K562 (cell line): ENCODE data around the gene HSD11B1L. TPM values are rescaled to one million over a fixed set of nuclear protein-coding genes. Genes with fewer than 3 reads are reported as not detected.

Experiments
- ATF1 ChIP-seq, 2 experiments: fragments of 450-650 bp in 1 of 2; IDR thresholded peaks; 2 replicates each; pipeline ENCODE4 v1.6.1; 2016; ENCODE audit warnings: missing compliant biosample characterization in 1 of 2, missing genetic modification characterization in 1 of 2
- BRCA1 ChIP-seq, 2 experiments: fragments of 450-650 bp in 1 of 2; sonication (generic) in 1 of 2; formaldehyde crosslinking in 1 of 2; IDR thresholded peaks; 2 replicates each; pipeline versions ENCODE4 v1.5.0 to v1.6.1; 2017 to 2020; ENCODE audit warnings: mild to moderate bottlenecking in 1 of 2, missing genetic modification reagents in 1 of 2
- CREB1 ChIP-seq, 2 experiments: sonication (generic) in 1 of 2; formaldehyde crosslinking in 1 of 2; IDR thresholded peaks; 2 replicates each; pipeline versions ENCODE4 v1.6.1 to v1.8.0; 2012 to 2022; ENCODE audit warnings: inconsistent platforms in 1 of 2, mild to moderate bottlenecking in 1 of 2, missing genetic modification reagents in 1 of 2, moderate library complexity in 1 of 2
- LEF1 ChIP-seq: fragments of 450-650 bp; IDR thresholded peaks from 2 replicates; pipeline ENCODE4 v1.6.1; 2016; ENCODE audit warnings: mild to moderate bottlenecking
- MGA ChIP-seq: fragments of 450-650 bp; IDR thresholded peaks from 2 replicates; pipeline ENCODE4 v1.6.1; 2016; ENCODE audit warnings: mild to moderate bottlenecking, moderate library complexity
- STAT5A ChIP-seq: IDR thresholded peaks from 2 replicates; pipeline ENCODE4 v1.6.1; 2012; ENCODE audit warnings: low read length, inconsistent platforms, borderline replicate concordance
- YBX1 ChIP-seq: fragments of 450-650 bp; IDR thresholded peaks from 2 replicates; pipeline ENCODE4 v1.7.1; 2016; ENCODE audit warnings: mild to moderate bottlenecking
- ZBTB9 ChIP-seq: fragments of 450-650 bp; formaldehyde crosslinking; IDR thresholded peaks from 2 replicates; pipeline ENCODE4 v1.4.0; 2020; ENCODE audit warnings: mild to moderate bottlenecking, moderate library complexity
- ZNF695 ChIP-seq: fragments of 450-650 bp; formaldehyde crosslinking; IDR thresholded peaks from 2 replicates; pipeline ENCODE4 v1.4.0; 2020; ENCODE audit warnings: mild to moderate bottlenecking, moderate library complexity
- ZNF740 ChIP-seq, 3 experiments: fragments of 200-800 bp in 1 of 3; sonication (Bioruptor generic) in 1 of 3; sonication (generic) in 1 of 3; formaldehyde crosslinking in 1 of 3; IDR thresholded peaks; 2 replicates each; pipeline versions ENCODE4 v1.6.1 to v1.8.0; 2016 to 2022; ENCODE audit warnings: mild to moderate bottlenecking in 2 of 3, missing compliant biosample characterization in 2 of 3, missing genetic modification characterization in 2 of 3, missing genetic modification reagents in 1 of 3
- polyA plus RNA-seq, 8 experiments: library from polyadenylated mRNA; depleted of rRNA in 4 of 8; stranded (reverse) in 5 of 8; unstranded in 3 of 8; fragments of >200 nt; fragmentation: Nextera tagmentation in 2 of 8; fragmentation: Illumina TruSeq in 1 of 8; extraction: Ambion mirVana in 2 of 8; extraction: Trizol in 1 of 8; gene quantifications; 2 replicates each; pipeline versions ENCODE4 v1.2.1 to v1.2.3, GENCODE V29; 2011 to 2014; ENCODE audit warnings: inconsistent platforms in 1 of 8, missing spikeins in 1 of 8
- total RNA-seq, 7 experiments: library from RNA; depleted of rRNA in 6 of 7; stranded (reverse); fragments of >200 nt in 6 of 7; fragmentation: Illumina TruSeq in 2 of 7; extraction: Trizol in 2 of 7; gene quantifications; 2 replicates each; pipeline versions ENCODE4 v1.2.1 to v1.2.3, GENCODE V29; 2011 to 2021; ENCODE audit warnings: low replicate concordance in 1 of 7

HSD11B1L gene
- total and polyA plus RNA-seq, 9 of the 15 experiments (the other 6 are each of a cell fraction or from before 2014, with no cell fraction given) = 0.31 to 7.7 (median 2.3) TPM

- TF ChIP-seq BRCA1 (IDR thresholded peaks at IDR 0.05) (no peak), BRCA1 (CRISPR knock-in tag; IDR thresholded peaks at IDR 0.05) (no peak), STAT5A (peak; percentile 22; the same call in 1 of the 2 replicates), YBX1 (no peak), ZBTB9 (no peak), MGA (no peak), ZNF695 (CRISPR knock-in tag) (no peak), ATF1 (CRISPR knock-in tag; IDR thresholded peaks at IDR 0.05) (no peak), ATF1 (tag; IDR thresholded peaks at IDR 0.05) (peak; percentile 74), LEF1 (peak; percentile 82; the same call in 1 of the 2 replicates), ZNF740 (CRISPR knock-in tag; IDR thresholded peaks at IDR 0.05) (no peak), ZNF740 (tag; IDR thresholded peaks at IDR 0.05) (no peak), CREB1 (IDR thresholded peaks at IDR 0.05) (no peak), CREB1 (CRISPR knock-in tag; IDR thresholded peaks at IDR 0.05) (no peak)
These were observed 37.9 kb downstream of the HSD11B1L start (continued) for GRCh38 chr19:5718579-5719273.
